Right lobe of liver (tissue), 6 donors: Measurements from ENCODE around the gene FMN2. TPM values are rescaled to one million over a fixed set of nuclear protein-coding genes. Genes with fewer than 3 reads are reported as not detected.

Experiments
- ATAC-seq, 4 donors: fragments of 200-7000 bp; cut with Tn5 transposase; one replicate each; pipeline ENCODE4 v1.9.1; 2020; ENCODE audit warnings: mild to moderate bottlenecking in 4 of 4, moderate library complexity in 4 of 4
- DNase-seq, 3 donors: peaks; one replicate each; pipeline ENCODE4 v3.0.0-alpha.2; 2020
- H3K27ac ChIP-seq, 3 donors: fragments of 200-600 bp; one replicate each; pipeline ENCODE4 v1.8.0; 2022
- H3K27me3 ChIP-seq, 2 donors: fragments of 200-600 bp; one replicate each; pipeline ENCODE4 v1.8.0; 2022
- H3K36me3 ChIP-seq, 4 donors: fragments of 200-600 bp; sonication (generic) in 1 of 4; one replicate each; pipeline versions ENCODE4 v1.5.1 to v1.8.0; 2017 to 2022; ENCODE audit warnings: control low read depth in 1 of 4
- H3K4me1 ChIP-seq, 4 donors: fragments of 200-600 bp; sonication (generic) in 1 of 4; one replicate each; pipeline versions ENCODE4 v1.5.1 to v1.8.0; 2017 to 2022; ENCODE audit warnings: control low read depth in 1 of 4
- H3K4me3 ChIP-seq, 3 donors: fragments of 200-600 bp; one replicate each; pipeline ENCODE4 v1.8.0; 2022
- H3K9me3 ChIP-seq, 4 donors: fragments of 200-600 bp; sonication (generic) in 1 of 4; one replicate each; pipeline versions ENCODE4 v1.5.1 to v1.8.0; 2017 to 2022; ENCODE audit warnings: control low read depth in 1 of 4
- CTCF ChIP-seq, 4 donors: fragments of 200-600 bp in 3 of 4; fragments of 450-650 bp in 1 of 4; IDR thresholded peaks; one replicate each; pipeline versions ENCODE4 v1.5.1 to v1.8.0; 2016 to 2022; ENCODE audit warnings: antibody characterized with exemption in 4 of 4, mild to moderate bottlenecking in 2 of 4
- POLR2A ChIP-seq: fragments of 450-650 bp; IDR thresholded peaks from one replicate; pipeline ENCODE4 v1.6.1; 2017; ENCODE audit warnings: antibody characterized with exemption, mild to moderate bottlenecking
- WGBS: methylation state at CpG from one replicate; pipeline ENCODE4 v1.1.6; 2018; ENCODE audit warnings: low coverage, low lambda C conversion rate; ENCODE audit not compliant: insufficient coverage; ENCODE audit errors: missing lambda C conversion rate; 5-methylcytosine and 5-hydroxymethylcytosine counted together
- intact Hi-C, 2 donors: fragments of 100-400 bp; cut with DNase I; formaldehyde crosslinking; loops; one replicate each; pipeline versions ENCODE4 v1.11.2 to v1.14.1; 2022
- total RNA-seq, 6 experiments: library from RNA; depleted of rRNA in 2 of 6; stranded (reverse); fragments of >200 nt in 2 of 6; fragmentation: NEBNext Ultra II Directional in 3 of 6; extraction: Animal tissue kit (Norgen Biotek cat#: 25700) in 3 of 6; gene quantifications; one replicate each; pipeline versions ENCODE4 v1.1.0 to v1.2.4, GENCODE V29; 2016 to 2023
- donor health status: DM: no; HTN: yes; CAD: no.
- donor health status: DM: no; HTN: no; CAD: no.
- donor health status: DM: no; HTN: no; CAD: no.
- donor health status: DM: no; HTN: yes; CAD: no.
- donor health status: DM: no; HTN: yes; CAD: no.

The FMN2 gene
- total RNA-seq, 6 experiments from 2014 or later = 0.12 TPM; not detected in 5

GRCh38 chr1:240111558-240111957 is 19.9 kb downstream of the FMN2 start:
- ATAC-seq (no peak), DNase-seq (no peak)

GRCh38 chr1:240114222-240114621 is 22.5 kb downstream of the FMN2 start:
- no peaks in the 10 kb centered on the region for H3K9me3 ChIP-seq
- TF ChIP-seq POLR2A = no peak
- TF ChIP-seq CTCF (IDR thresholded peaks at IDR 0.05) = no peak
- no peaks in the 10 kb centered on the region for H3K4me1 ChIP-seq
- no peak overlapping the region for H3K4me3 ChIP-seq
- no peak for DNase-seq
- intact Hi-C loops = no loop called here
- no peaks in the 10 kb centered on the region for H3K27me3 ChIP-seq
- ATAC-seq = no peak
- 42% methylated on average over 1 of the region's 1 CpG for WGBS
- no peak overlapping the region for H3K27ac ChIP-seq
- H3K36me3 ChIP-seq = no peaks in the 10 kb centered on the region

More at GRCh38 chr1:240111558-240111957, 19.9 kb downstream of the FMN2 start:
- H3K27me3 ChIP-seq = no peaks in the 10 kb centered on the region
- no peak overlapping the region for H3K27ac ChIP-seq
- no peak overlapping the region for H3K4me3 ChIP-seq
- intact Hi-C loops = no loop called here
- TF ChIP-seq POLR2A (no peak), CTCF (IDR thresholded peaks at IDR 0.05) (no peak)
- 69% methylated on average over 5 of the region's 6 CpGs for WGBS
- H3K4me1 ChIP-seq = no peaks in the 10 kb centered on the region
- no peaks in the 10 kb centered on the region for H3K36me3 ChIP-seq
- H3K9me3 ChIP-seq = no peaks in the 10 kb centered on the region

- Histone ChIP-seq H3K27ac (no peak overlapping the region), H3K36me3 (no peaks in the 10 kb centered on the region), H3K4me3 (no peak overlapping the region), H3K9me3 (no peaks in the 10 kb centered on the region), H3K4me1 (no peaks in the 10 kb centered on the region), H3K27me3 (no peaks in the 10 kb centered on the region)
- intact Hi-C loops = no loop called here
- DNase-seq (no peak), ATAC-seq (no peak)
- WGBS = 41% methylated on average over 6 of the region's 6 CpGs
- TF ChIP-seq CTCF (IDR thresholded peaks at IDR 0.05) (no peak), POLR2A (no peak)
These were observed 24.1 kb downstream of the FMN2 start for GRCh38 chr1:240115831-240116230.

GRCh38 chr1:240116831-240117769 is 25.4 kb downstream of the FMN2 start:
- no peak overlapping the region for H3K4me3 ChIP-seq
- H3K36me3 ChIP-seq = no peaks in the 10 kb centered on the region
- no peaks in the 10 kb centered on the region for H3K9me3 ChIP-seq
- 49% methylated on average over 15 of the region's 16 CpGs for WGBS
- H3K27me3 ChIP-seq = no peaks in the 10 kb centered on the region
- no peak overlapping the region for H3K27ac ChIP-seq
- TF ChIP-seq POLR2A (no peak), CTCF (IDR thresholded peaks at IDR 0.05) (no peak)
- intact Hi-C loops = no loop called here
- no peaks in the 10 kb centered on the region for H3K4me1 ChIP-seq
- DNase-seq = no peak
- no peak for ATAC-seq
